ENCODE data around the gene PRPF39. TPM values are rescaled to one million over a fixed set of nuclear protein-coding genes. Genes with fewer than 3 reads are reported as not detected.

Gene PRPF39
- total and polyA plus RNA-seq, 2 of the 4 experiments (the other 2 are of a cell fraction) = 18.1 to 29.6 TPM

GRCh38 chr14:45125754-45126153 lies 41.8 kb downstream of the PRPF39 start:
- no TSS peak for BruUV-seq (replicated peaks)
- Histone ChIP-seq H2AK9ac (replicated peaks; ENCODE audit: low read depth, low read length, poor library complexity) (no peak overlapping the region), H2BK120ac (ENCODE audit: low read depth, low read length) (no peak overlapping the region), H4K20me1 (ENCODE audit: insufficient read depth, low read length) (no peaks in the 10 kb centered on the region), H3K56ac (ENCODE audit: extremely low read depth, insufficient read depth, low read length) (no peak overlapping the region), H2BK15ac (ENCODE audit: low read depth, low read length) (no peak overlapping the region), H3K4ac (ENCODE audit: low read depth, low read length) (no peak overlapping the region), H3K4me3 (ENCODE audit: insufficient read depth, low read depth, low read length) (no peak overlapping the region), H3K9ac (ENCODE audit: low read depth, low read length) (no peak overlapping the region), H3K79me1 (ENCODE audit: low read depth in 1 of 2, low read length in 2 of 2) (peaks cover 4 to 8% of the 10 kb centered on the region in 2 experiments; a peak in 3 of 4 replicates), H2BK20ac (ENCODE audit: low read depth, low read length) (no peak overlapping the region), H3K27ac (ENCODE audit: insufficient read depth, low read length) (no peak overlapping the region), H2AFZ (replicated peaks; ENCODE audit: low read length, poor library complexity) (no peak overlapping the region), H3K9me1 (ENCODE audit: insufficient read depth, low read length) (no peaks in the 10 kb centered on the region), H3K23ac (ENCODE audit: low read depth, low read length) (no peak overlapping the region), H3K36me3 (ENCODE audit: control insufficient read depth, insufficient read depth, low read length) (peaks cover 32% of the 10 kb centered on the region), H4K91ac (ENCODE audit: insufficient read depth, low read depth, low read length) (no peak overlapping the region), H4K8ac (ENCODE audit: low read depth in 2 of 2, low read length in 2 of 2) (no peak overlapping the region), H2AK5ac (ENCODE audit: low read depth, low read length) (no peak overlapping the region), H3K18ac (ENCODE audit: low read depth, low read length) (no peak overlapping the region), H3K27me3 (ENCODE audit: control insufficient read depth, insufficient read depth, low read length) (no peaks in the 10 kb centered on the region), H2BK5ac (ENCODE audit: low read depth, low read length, poor library complexity, severe bottlenecking) (no peak overlapping the region), H3K9me3 (ENCODE audit: control insufficient read depth, insufficient read depth, low read length) (no peaks in the 10 kb centered on the region), H3K4me2 (ENCODE audit: low read depth, low read length) (no peak overlapping the region), H4K5ac (ENCODE audit: low read depth, low read length) (no peak overlapping the region), H3K4me1 (ENCODE audit: control insufficient read depth, insufficient read depth, low read length) (no peaks in the 10 kb centered on the region), H3K14ac (replicated peaks; ENCODE audit: low read depth, low read length) (no peak overlapping the region)
- TF ChIP-seq ELK1 (IDR thresholded peaks at IDR 0.05; ENCODE audit: borderline replicate concordance, low read depth, low read length) = no peak
- no peak for TF ChIP-seq MAZ (IDR thresholded peaks at IDR 0.05; ENCODE audit: borderline replicate concordance, low read depth, low read length)
- TF ChIP-seq MXI1 (IDR thresholded peaks at IDR 0.05; ENCODE audit: borderline replicate concordance, low read depth, low read length) = no peak
- DNase-seq (no peak), ATAC-seq (ENCODE audit: low read depth) (no peak)
- dilution Hi-C loops (cut with HindIII; ENCODE audit: low sequenced_read_pairs, unreplicated experiment) (no loop called here), intact Hi-C loops (cut with micrococcal nuclease) (no loop called here), in situ Hi-C loops (cut with MboI; ENCODE audit: low sequenced_read_pairs) (no loop called here)
- ChIA-PET POLR2A (ENCODE audit: unreplicated experiment) (no interaction called here), CTCF (interaction anchor here (0.7 kb wide), 1 partner anchor 14 kb away, joined by 3 read pairs; no protein-coding TSS in a partner anchor)
- no CpG with 5 or more reads among the region's 2 CpGs for WGBS, 2 experiments (ENCODE audit: extremely low coverage in 2 of 2, insufficient read length in 1 of 2)
